SH-SY5Y (cell line): Measurements from ENCODE around the gene RASAL2.

Source experiments
- GATA2 ChIP-seq: IDR thresholded peaks from 2 replicates; pipeline ENCODE4 v1.6.1; 2011; ENCODE audit warnings: mild to moderate bottlenecking, low read depth, low read length
- GATA3 ChIP-seq: IDR thresholded peaks from 2 replicates; pipeline ENCODE4 v1.6.1; 2011; ENCODE audit warnings: low read depth, mild to moderate bottlenecking, low read length, moderate library complexity

DNA sequence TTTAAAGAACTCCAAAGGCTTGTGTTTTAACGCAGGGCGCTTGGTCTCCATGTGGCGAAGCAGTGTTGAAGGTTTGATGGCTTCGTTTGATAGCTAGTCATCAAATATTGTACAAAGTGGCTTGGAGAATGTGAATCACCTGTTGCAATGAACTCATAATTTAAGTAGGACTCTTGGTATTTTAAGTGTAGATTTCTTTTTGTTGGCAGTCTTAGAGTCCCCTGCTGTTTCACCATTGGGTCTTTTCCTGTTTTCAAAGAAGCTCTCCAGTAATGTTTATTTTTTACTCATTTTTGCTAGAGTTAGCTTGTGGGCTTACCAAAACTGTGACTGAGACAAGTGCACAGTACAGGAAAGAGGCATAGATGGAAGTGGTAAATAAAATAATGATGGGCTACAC, 26.2 kb downstream of the RASAL2 start:
- TF ChIP-seq GATA3, result no peak
- no peak for TF ChIP-seq GATA2
